KBM-7 (cell line): Measurements from ENCODE around the gene SLC30A9.

Source experiments
- DNase-seq: peaks from one replicate; pipeline ENCODE4 v3.0.0-alpha.2; 2015
- in situ Hi-C: fragments of 300-500 bp; cut with MboI; formaldehyde crosslinking; loops from 2 replicates; pipeline ENCODE4 v1.14.3; 2020; ENCODE audit warnings: low sequenced_read_pairs, low pct_unique_long_range_greater_than_20kb, mixed read lengths

SLC30A9 gene

DNA sequence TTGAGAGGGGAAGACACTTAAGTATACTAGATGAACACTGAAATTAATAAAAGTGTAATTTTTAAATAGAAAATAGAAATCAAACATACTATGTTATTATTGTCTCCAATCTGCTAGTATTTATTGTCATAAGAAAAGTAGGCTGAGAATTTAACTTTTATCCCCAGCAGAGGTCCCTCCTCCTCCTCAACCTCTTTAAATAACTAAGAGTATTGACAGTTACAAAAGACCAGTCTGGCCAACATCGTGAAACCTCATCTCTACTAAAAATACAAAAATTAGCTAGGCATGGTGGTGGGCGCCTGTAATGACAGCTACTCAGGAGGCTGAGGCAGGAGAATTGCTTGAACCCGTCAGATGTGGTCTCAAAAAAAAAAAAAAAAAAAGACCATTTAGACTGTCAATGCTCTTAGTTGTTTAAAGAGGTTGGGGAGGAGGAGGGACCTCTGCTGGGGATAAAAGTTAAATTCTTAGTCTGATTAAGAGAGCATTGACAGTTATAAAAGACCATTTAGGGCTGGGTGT lies 4.2 kb downstream of the SLC30A9 start:
- DNase-seq: peak; percentile 30
- in situ Hi-C loops: no loop called here

DNA sequence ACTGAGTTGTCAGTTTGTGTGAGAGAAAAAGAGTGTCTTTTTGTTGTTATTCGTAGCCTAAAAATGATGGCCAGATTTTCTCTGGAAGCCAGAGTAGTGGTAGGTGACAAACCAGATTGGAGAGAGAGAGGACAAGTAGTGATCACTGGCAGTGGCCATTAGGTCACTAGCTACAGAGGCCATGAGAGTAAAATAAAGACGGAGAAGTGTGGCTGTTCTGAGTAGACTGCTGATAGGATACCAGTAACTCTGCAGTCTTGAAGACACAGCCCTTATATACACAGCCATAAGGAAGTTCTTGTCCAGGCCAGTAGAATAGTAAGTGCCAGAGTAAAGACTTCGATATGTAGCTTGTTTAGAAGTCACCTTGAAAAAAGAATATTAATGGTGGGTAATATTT lies 7.7 kb downstream of the SLC30A9 start:
- in situ Hi-C loops: no loop called here
- no peak for DNase-seq

DNA sequence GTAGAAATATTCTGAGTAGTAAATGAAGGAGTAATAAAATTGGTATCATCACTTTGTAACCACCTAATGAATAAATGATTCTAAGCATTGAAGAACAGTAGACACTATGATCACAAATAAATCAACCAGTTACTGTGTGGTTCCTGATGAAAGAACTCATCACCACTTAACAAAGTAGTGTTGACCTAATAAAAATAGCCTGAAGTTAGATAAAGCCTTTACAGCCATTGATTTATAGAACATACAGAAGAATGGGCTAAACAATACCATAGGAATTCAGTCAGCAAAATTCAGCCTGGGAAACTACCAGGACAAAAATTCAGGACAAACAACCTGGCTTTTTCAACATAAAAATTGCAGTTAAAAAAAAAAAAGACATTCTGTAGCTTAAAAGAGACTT lies 9.0 kb downstream of the SLC30A9 start:
- no peak for DNase-seq
- in situ Hi-C loops: no loop called here

DNA sequence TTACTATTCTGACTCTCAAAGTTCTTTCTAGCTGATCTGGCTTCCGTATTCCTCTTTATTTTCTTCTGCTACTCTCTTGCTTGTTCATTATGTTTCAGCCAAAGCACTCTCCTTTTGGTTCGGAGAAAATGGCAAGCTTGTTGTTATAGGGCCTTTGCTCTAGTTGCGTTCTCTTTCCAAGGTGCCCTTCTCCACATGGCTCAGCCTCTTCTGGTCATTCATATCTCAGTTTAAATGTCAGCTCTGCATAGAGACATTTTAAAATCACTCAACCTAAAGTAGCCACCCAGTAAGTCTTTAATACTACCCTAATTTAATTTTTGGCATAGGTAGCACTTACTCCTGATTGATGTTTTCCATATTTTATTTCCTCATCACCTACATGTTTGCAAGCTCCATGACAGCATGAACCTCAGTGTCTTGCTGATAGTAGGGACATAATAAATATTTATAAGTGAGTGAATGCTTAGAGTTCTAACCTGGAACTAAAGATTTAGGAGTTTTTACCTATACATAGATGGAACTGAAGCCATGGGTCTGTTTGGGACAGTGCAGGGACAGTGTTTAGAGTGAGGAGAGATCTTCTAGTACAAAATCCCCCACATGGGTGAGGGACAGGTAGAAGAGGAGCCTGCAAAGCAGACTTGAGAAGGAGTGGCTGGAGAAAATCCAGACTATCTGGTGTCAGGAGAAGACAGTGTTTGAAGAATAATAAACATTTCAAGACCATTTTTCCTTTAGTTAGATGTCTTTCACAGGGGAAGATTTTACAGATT lies 17.9 kb downstream of the SLC30A9 start:
- in situ Hi-C loops: no loop called here

DNA sequence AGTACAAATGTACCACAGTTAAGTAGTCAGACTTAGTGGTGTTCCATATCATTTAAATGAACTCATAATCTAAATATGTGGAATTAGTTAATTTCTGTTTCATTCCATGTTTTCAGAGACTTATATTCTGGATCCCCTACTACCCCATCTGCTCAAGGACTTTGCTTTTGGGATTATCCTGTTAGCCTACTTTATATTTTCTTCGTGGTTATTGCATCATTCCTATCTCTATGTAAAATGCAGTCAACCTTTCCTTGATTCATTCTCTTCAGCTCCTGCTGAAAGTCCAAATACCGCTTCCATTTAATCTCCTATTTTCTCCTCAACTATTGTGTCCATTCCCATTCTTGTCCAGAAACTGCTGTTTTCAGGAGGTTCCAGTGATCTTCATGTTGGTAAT lies 25.1 kb downstream of the SLC30A9 start:
- in situ Hi-C loops: no loop called here
- DNase-seq: no peak

More for the DNA sequence above, 17.9 kb downstream of the SLC30A9 start:
- no peak for DNase-seq

DNA sequence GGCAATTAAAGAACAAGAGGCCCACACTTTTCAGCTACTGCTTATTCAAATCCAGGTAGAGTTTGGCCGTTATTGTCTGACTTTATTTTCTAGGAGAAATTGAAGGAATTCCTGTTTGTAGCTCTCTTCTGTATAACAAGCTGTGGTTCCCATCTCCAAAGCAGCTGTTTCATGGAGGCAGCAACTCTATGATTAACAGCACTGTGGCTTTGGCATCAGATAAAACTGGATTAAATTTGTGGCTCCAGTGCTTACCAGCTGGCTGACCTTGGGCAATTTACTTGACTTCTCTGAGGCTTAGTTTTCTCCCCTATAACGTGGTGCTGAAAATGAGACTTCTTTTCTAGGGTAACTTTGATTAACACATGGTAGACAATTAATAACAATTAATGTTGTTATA lies 28.1 kb downstream of the SLC30A9 start:
- no peak for DNase-seq
- in situ Hi-C loops: no loop called here

DNA sequence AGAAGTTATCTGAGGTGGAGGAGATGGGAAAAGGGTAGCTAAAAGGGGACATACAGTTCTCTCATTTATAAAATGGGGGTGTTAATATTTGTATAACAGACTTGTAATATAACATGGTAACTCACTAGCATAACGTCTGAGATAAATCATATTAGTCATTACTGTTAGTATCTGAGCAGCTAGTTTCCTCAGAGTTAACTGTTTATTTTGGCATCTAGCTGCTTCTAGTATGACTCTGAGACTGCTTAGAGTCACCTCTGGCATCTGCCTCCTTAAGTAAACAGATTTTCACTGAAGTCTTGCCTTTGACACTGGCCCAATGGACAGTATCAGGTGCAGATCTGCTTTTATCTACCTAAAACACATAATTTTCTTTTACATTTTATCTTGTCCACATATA lies 58.1 kb downstream of the SLC30A9 start:
- in situ Hi-C loops: no loop called here
- DNase-seq: no peak

DNA sequence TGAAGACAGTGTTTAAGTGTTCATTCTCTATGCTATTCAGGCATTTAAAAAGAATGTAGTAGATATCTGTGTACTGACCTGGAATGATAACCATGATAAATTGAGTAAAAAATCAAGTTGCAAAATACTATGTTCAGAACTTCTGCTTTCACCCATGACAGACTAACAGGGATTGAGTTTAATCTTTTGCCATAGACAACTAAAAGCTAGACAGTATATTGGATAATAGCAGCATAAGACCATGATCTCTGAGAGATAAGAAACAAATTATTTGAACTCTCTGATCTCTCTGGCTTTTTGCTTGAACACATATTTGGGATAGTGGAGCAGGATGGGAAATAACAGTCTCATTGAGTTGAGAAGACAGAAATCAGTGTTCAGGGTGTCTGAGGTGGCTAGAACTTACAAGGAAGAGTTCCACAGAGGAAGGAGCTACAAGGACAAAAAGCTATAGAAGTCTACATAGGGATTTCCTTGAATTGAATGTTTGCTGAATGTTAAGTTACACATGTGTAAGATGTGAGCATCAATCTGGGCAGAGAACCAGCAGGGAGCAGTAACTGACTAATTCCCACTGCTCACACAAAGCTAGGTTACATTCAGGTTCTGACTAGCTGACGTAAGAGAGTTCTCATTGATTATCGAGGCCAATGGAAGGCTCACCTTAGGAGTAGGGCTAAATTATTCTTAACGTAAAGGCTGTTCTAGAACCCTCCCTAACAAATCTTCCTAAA lies 60.4 kb downstream of the SLC30A9 start:
- in situ Hi-C loops: no loop called here
- DNase-seq: no peak

DNA sequence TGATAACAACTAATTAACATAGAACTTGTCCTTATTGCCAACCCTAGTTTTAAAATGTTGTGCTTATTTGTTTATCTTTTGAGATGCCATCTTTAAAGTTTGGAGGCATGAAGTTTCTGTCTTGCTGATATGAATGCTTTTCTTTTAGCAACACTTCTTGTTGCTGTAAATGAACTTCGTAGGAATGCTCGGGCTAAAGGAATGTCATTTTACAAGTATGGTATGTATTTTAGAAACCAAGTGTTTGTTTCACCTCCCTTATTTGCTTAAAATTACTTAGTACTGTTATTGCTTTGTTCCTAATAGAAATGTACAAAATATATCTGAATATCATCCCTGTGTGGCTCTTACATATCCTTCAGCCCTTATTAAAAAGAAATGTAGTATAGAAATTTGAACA lies 76.1 kb downstream of the SLC30A9 start:
- in situ Hi-C loops: no loop called here
- no peak for DNase-seq

DNA sequence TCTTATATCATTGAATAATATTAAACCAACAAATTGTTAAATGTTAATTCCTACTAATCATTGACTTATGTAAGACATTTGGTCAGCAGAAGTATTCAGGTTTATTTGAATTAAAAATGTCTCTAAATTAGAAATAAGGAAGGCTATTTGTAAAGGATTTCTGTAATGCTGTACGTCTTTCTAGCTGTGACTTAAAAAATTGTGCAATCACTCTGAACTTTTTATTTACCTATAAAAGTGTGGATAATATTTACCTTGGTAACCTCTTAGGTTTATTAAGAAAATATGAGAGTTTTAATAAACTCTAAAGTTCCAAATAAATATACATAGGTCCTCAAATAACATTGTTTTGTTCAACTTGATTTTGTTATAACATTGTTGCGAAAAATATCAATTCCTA lies 76.9 kb downstream of the SLC30A9 start:
- no peak for DNase-seq
- in situ Hi-C loops: no loop called here

DNA sequence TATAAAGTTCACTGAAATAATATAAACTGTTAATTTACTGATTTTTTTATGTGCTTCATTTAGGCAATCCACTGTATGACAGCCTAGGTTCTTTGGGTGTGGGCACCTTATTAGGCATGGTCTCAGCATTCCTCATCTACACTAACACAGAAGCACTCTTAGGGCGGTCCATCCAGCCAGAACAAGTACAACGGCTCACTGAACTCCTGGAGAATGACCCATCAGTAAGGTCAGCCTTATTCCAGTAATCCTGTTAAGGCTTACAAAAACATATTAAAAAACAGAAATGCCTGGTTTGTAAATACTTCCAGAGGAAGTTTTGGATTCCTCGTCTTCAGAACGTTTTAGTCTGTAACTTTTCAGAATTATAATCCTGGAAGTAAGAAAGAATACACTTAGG lies 80.1 kb downstream of the SLC30A9 start:
- DNase-seq: no peak
- in situ Hi-C loops: no loop called here

DNA sequence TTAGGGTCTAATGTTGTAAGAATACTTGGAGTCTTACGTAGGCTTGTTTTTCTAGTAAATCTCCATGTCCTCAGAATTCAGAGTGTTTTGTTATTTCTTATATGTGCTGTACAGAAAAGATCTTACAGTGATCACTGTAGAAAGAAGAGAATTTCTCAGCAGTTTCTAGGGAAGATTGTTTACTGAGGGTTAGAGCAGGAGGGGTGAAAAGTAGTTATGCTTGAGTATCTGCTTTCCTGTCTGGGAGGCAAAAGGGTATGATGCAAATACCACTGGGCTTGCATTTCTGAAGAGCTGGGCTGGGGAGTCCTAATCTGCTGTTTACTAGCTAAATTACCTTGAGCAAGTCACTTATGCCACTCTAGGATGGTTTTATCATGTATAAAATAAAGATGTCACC lies 84.0 kb downstream of the SLC30A9 start:
- DNase-seq: no peak
- in situ Hi-C loops: no loop called here

DNA sequence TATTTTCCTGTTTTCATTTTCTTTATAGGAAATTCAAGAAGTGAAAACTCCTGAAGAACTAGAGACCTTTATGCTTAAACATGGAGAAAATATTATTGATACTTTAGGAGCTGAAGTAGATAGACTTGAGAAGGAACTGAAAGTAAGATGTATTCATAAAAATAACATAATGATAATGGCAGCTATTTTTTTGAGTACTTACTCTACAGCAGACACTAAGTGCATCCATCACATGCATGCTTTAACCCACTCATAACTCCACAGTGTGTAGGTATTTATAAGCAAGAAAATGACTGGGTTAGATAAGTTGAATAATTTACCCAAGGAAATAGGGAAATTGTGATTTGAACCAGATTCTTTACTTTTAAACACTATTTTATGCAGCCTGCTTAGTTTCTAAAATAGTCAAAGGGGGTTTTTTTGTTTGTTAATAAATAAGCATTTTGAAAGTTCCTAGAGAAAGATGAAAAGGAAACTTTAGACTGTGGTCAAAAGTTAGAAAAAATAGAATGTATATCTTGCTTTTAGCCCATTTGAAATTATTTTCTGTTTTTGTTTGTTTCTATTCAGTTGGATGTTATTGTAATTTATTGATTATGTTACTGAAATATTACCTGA lies 88.0 kb downstream of the SLC30A9 start:
- no peak for DNase-seq
- in situ Hi-C loops: no loop called here

DNA sequence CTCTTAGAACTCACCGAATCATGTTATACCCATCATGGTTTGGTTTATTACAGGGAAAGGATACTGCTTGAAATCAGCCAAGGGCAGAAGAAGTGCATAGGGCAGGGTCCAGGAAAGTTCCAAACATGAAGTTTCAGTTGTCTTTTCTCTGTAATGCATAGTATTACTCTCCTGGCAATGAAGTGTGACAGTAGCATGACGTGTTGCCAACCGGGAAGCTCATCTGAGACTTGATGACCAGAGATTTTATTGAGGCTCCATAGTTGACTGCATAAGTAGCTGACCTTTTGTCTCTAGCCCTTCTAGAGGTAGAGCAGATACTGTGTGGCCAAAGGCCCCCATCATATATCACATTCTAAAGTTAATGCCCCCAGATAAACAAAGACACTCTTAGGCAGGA lies 90.0 kb downstream of the SLC30A9 start:
- in situ Hi-C loops: no loop called here
- no peak for DNase-seq

DNA sequence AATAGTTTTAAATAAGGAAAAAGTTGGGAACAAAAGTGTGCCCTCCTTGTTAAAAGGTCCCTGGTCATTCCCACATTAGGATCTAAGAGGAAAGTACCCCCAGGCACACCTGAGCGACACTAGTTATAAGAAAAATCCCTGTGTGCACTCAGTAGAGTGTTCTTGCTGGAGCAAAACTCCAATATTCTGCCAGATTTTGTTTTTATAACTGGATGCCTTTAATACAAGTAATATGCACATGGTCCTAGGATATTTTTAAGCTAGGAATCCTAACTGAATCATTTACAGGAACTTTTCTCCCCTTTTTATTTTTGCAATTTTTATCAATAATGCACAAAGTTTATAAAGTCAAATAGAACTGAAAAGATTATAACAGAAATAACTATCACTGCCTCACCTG lies 93.5 kb downstream of the SLC30A9 start:
- in situ Hi-C loops: no loop called here
- DNase-seq: no peak

DNA sequence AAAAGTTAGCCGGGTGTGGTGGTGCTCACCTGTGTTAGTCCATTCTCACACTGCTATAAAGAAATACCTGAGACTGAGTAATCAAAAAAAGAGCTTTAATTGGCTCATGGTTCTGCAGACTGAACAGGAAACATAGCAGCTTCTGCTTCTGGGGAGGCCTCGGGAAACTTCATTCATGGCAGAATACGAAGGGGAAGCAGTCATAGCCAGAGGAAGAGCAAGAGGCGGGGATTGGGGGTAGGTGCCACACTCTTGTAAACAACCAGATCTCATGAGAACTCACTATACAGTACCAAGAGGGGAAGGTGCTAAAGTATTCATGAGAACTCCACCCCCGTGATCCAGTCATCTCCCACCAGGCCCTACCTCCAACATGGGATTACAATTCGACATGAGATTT lies 98.1 kb downstream of the SLC30A9 start:
- DNase-seq: peak; percentile 58
- in situ Hi-C loops: no loop called here

DNA sequence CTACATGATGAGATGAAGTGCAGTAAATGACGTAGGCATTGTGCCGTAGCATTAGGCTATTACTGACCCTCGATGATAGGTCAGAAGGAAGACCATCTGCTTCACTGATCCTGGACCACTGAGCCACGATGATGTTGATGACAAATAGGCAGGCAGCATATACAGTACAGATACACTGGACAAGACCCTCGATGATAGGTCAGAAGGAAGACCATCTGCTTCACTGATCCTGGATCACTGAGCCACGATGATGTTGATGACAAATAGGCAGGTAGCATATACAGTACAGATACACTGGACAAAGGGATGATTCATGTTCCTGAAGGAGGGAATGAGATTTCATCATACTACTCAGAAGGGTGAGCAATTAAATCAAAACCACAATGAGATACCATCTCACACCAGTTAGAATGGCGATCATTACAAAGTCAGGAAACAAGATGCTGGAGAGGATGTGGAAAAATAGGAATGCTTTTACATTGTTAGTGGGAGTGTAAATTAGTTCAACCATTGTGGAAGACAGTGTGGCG lies 111.2 kb downstream of the SLC30A9 start:
- in situ Hi-C loops: no loop called here
- DNase-seq: no peak

DNA sequence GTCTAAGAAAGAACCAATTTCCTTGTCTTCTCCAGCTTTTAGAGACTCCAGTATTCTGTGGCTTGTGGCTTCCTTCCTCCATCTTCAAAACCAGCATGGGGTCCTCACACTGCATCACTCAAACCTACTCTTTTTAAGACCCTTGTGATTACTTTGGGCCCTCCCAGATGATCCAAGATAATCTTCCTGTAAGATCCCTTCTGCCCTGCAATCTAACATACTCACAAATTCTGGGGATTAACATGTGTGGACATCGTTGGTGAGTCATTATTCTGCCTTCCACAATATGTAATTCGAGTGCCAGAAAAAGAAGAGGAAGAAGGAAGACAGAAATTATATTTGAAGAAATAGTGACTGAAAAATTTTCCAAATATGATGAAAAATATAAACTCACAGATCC lies 114.2 kb downstream of the SLC30A9 start:
- peak; percentile 65 for DNase-seq
- in situ Hi-C loops: no loop called here

DNA sequence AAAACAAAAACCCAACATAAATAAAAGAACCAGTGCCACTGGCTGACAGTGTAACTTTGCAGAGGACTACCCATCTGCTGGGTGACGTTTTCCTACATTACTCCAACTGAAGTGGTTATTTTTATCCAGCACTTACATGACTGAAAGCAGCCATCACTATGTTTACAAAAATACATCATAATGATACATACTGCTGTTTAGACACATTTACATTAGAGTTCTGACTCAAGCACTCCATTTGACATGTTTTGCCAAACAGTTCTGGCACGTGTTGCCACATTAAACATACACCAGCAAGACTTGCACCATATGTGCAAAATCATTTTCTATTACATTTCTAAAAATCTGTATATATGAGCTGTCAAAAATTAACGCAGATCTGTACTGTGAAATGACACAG lies 122.5 kb downstream of the SLC30A9 start:
- in situ Hi-C loops: no loop called here
- DNase-seq: no peak

DNA sequence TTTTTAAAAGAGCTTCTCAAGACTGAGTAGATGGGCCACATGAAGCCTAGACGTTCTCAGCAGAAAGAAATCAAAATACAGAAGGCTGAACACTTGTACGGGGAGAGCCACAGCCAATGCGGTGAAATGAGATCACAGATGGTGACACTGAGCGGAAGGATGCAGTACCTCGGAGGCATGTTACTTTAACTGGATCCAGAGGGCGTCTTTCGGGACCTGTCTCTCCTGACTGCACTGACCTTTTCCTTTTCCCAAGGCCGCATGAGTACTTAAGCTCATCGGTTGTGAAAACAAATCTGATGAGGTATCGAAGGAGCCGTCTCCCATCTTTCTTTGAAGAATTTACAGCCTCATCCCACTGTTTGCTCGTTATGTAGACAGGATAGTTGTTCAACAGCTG lies 129.6 kb downstream of the SLC30A9 start:
- DNase-seq: no peak
- in situ Hi-C loops: no loop called here
